Left ventricle myocardium inferior (tissue), 1 donor: ENCODE results near the gene CYB5B. TPM values are rescaled to one million over a fixed set of nuclear protein-coding genes. Genes with fewer than 3 reads are reported as not detected.

Source experiments
- DNase-seq: peaks from one replicate; pipeline ENCODE4 v3.0.0-alpha.2; 2020
- H3K27ac ChIP-seq: fragments of 200-600 bp; replicated peaks from 2 replicates; pipeline ENCODE4 v1.8.0; 2021
- H3K27me3 ChIP-seq: fragments of 200-600 bp; 2 replicates; pipeline ENCODE4 v1.8.0; 2021; ENCODE audit warnings: low read depth
- H3K36me3 ChIP-seq: fragments of 200-600 bp; 2 replicates; pipeline ENCODE4 v1.8.0; 2021
- H3K4me1 ChIP-seq: fragments of 200-600 bp; 2 replicates; pipeline ENCODE4 v1.8.0; 2021
- H3K4me3 ChIP-seq: fragments of 200-600 bp; 2 replicates; pipeline ENCODE4 v1.8.0; 2021; ENCODE audit warnings: mild to moderate bottlenecking, moderate library complexity
- H3K9me3 ChIP-seq: fragments of 200-600 bp; replicated peaks from 2 replicates; pipeline ENCODE4 v1.8.0; 2021
- CTCF ChIP-seq: fragments of 200-600 bp; IDR thresholded peaks from 2 replicates; pipeline ENCODE4 v1.8.0; 2021; ENCODE audit warnings: antibody characterized with exemption, mild to moderate bottlenecking, borderline replicate concordance
- intact Hi-C: fragments of 100-400 bp; cut with micrococcal nuclease; formaldehyde crosslinking; loops from one replicate; pipeline ENCODE4 v1.11.0; 2022
- total RNA-seq: library from RNA; stranded (reverse); fragmentation: NEBNext Ultra II Directional; extraction: Animal tissue kit (Norgen Biotek cat#: 25700); gene quantifications from one replicate; pipeline ENCODE4 v1.2.1, GENCODE V29; 2021
- donor health status: DM: no; HTN: yes; CAD: no; lungs with severe emphysema.

Gene CYB5B
- total RNA-seq, 1 donor from 2014 or later: 69.0 TPM

GRCh38 chr16:69503244-69503643, 78.8 kb downstream of the CYB5B start:
- H3K9me3 ChIP-seq: no peaks in the 10 kb centered on the region
- H3K27ac ChIP-seq: no peak overlapping the region
- H3K4me3 ChIP-seq: no peak overlapping the region
- no peaks in the 10 kb centered on the region for H3K4me1 ChIP-seq
- DNase-seq: no peak
- no peak for TF ChIP-seq CTCF
- H3K27me3 ChIP-seq: no peaks in the 10 kb centered on the region
- intact Hi-C loops: no loop called here
- no peaks in the 10 kb centered on the region for H3K36me3 ChIP-seq

- DNase-seq: no peak
- H3K4me3 ChIP-seq: no peak overlapping the region
- no peak overlapping the region for H3K27ac ChIP-seq
- H3K4me1 ChIP-seq: no peaks in the 10 kb centered on the region
- no peak for TF ChIP-seq CTCF
- H3K9me3 ChIP-seq: no peaks in the 10 kb centered on the region
- intact Hi-C loops: no loop called here
- no peaks in the 10 kb centered on the region for H3K27me3 ChIP-seq
- H3K36me3 ChIP-seq: no peaks in the 10 kb centered on the region
These were observed 83.8 kb downstream of the CYB5B start for GRCh38 chr16:69508033-69508755.

- no peaks in the 10 kb centered on the region for H3K36me3 ChIP-seq
- no peak for DNase-seq
- no peak for TF ChIP-seq CTCF
- H3K9me3 ChIP-seq: no peaks in the 10 kb centered on the region
- intact Hi-C loops: no loop called here
- H3K4me3 ChIP-seq: no peak overlapping the region
- no peak overlapping the region for H3K27ac ChIP-seq
- no peaks in the 10 kb centered on the region for H3K27me3 ChIP-seq
- H3K4me1 ChIP-seq: no peaks in the 10 kb centered on the region
These were observed 84.7 kb downstream of the CYB5B start for GRCh38 chr16:69509125-69509524.

- intact Hi-C loops: no loop called here
- no peak overlapping the region for H3K27ac ChIP-seq
- no peaks in the 10 kb centered on the region for H3K27me3 ChIP-seq
- no peak for TF ChIP-seq CTCF
- no peak for DNase-seq
- H3K4me1 ChIP-seq: no peaks in the 10 kb centered on the region
- H3K4me3 ChIP-seq: no peak overlapping the region
- no peaks in the 10 kb centered on the region for H3K9me3 ChIP-seq
- H3K36me3 ChIP-seq: no peaks in the 10 kb centered on the region
These were observed 87.2 kb downstream of the CYB5B start for GRCh38 chr16:69511651-69512050.

- TF ChIP-seq CTCF: no peak
- no peak overlapping the region for H3K4me3 ChIP-seq
- no peaks in the 10 kb centered on the region for H3K27me3 ChIP-seq
- no peak overlapping the region for H3K27ac ChIP-seq
- intact Hi-C loops: no loop called here
- H3K9me3 ChIP-seq: peaks cover 4% of the 10 kb centered on the region
- H3K4me1 ChIP-seq: no peaks in the 10 kb centered on the region
- H3K36me3 ChIP-seq: no peaks in the 10 kb centered on the region
- no peak for DNase-seq
These were observed 89.0 kb downstream of the CYB5B start for GRCh38 chr16:69513180-69513966.
